Loucy (cell line): ENCODE measurements around the gene GSG1L.

Experiments
- H2AFZ ChIP-seq: fragments of 200-600 bp; sonication (generic); 2 replicates; pipeline ENCODE4 v1.6.0; 2016; ENCODE audit warnings: antibody characterized with exemption, mild to moderate bottlenecking, low read length, moderate library complexity
- H3F3A ChIP-seq: fragments of 200-600 bp; 2 replicates; pipeline ENCODE4 v1.6.0; 2016; ENCODE audit warnings: antibody characterized with exemption, low read depth, mild to moderate bottlenecking
- H3K27me3 ChIP-seq: fragments of 200-600 bp; sonication (generic); 2 replicates; pipeline ENCODE4 v1.6.1; 2014; ENCODE audit warnings: low read length, mild to moderate bottlenecking; ENCODE audit not compliant: insufficient read depth, poor library complexity, severe bottlenecking
- H3K36me3 ChIP-seq: fragments of 200-600 bp; sonication (generic); 2 replicates; pipeline ENCODE4 v1.6.1; 2016; ENCODE audit warnings: low read length; ENCODE audit not compliant: insufficient read depth
- H3K4me1 ChIP-seq: fragments of 200-600 bp; sonication (generic); 2 replicates; pipeline ENCODE4 v1.5.1; 2014; ENCODE audit warnings: low read length, mild to moderate bottlenecking; ENCODE audit not compliant: insufficient read depth, poor library complexity, severe bottlenecking
- H3K4me2 ChIP-seq: fragments of 200-600 bp; sonication (generic); 2 replicates; pipeline ENCODE4 v1.6.0; 2014; ENCODE audit warnings: antibody characterized with exemption, low read length, low read depth, mild to moderate bottlenecking; ENCODE audit not compliant: poor library complexity, severe bottlenecking
- H3K4me3 ChIP-seq: fragments of 200-600 bp; sonication (generic); 2 replicates; pipeline ENCODE4 v1.5.1; 2014; ENCODE audit warnings: low read length, mild to moderate bottlenecking, mixed read lengths; ENCODE audit not compliant: poor library complexity, severe bottlenecking
- H3K79me2 ChIP-seq: fragments of 200-600 bp; sonication (generic); 2 replicates; pipeline ENCODE4 v1.6.1; 2014; ENCODE audit warnings: low read length; ENCODE audit not compliant: insufficient read depth
- H3K9ac ChIP-seq: fragments of 200-600 bp; sonication (generic); 2 replicates; pipeline ENCODE4 v1.6.0; 2014; ENCODE audit warnings: mild to moderate bottlenecking, low read depth, low read length, moderate library complexity; ENCODE audit not compliant: poor library complexity, severe bottlenecking
- H3K9me2 ChIP-seq: fragments of 200-600 bp; sonication (generic); replicated peaks from 2 replicates; pipeline ENCODE4 v1.6.1; 2016; ENCODE audit warnings: low read depth, low read length, mixed read lengths
- H3K9me3 ChIP-seq: fragments of 200-600 bp; sonication (generic); 2 replicates; pipeline ENCODE4 v1.6.1; 2014; ENCODE audit warnings: mild to moderate bottlenecking, antibody characterized with exemption, low read length, low read depth; ENCODE audit not compliant: insufficient read depth
- H4K20me1 ChIP-seq: fragments of 200-600 bp; sonication (generic); 2 replicates; pipeline ENCODE4 v1.6.0; 2014; ENCODE audit warnings: antibody characterized with exemption, low read length, mild to moderate bottlenecking; ENCODE audit not compliant: insufficient read depth, poor library complexity, severe bottlenecking
- EZH2phosphoT487 ChIP-seq: fragments of 200-600 bp; IDR thresholded peaks from 2 replicates; pipeline ENCODE4 v1.6.1; 2018; ENCODE audit warnings: antibody characterized with exemption, mild to moderate bottlenecking, moderate library complexity, borderline replicate concordance
- TF ChIP-seq, protein P1 (sequence below): fragments of 200-600 bp; sonication (generic); conservative IDR thresholded peaks from 2 replicates; pipeline ENCODE4 v1.5.1; 2014; ENCODE audit warnings: mild to moderate bottlenecking, antibody characterized with exemption, low read length

GSG1L gene

DNA sequence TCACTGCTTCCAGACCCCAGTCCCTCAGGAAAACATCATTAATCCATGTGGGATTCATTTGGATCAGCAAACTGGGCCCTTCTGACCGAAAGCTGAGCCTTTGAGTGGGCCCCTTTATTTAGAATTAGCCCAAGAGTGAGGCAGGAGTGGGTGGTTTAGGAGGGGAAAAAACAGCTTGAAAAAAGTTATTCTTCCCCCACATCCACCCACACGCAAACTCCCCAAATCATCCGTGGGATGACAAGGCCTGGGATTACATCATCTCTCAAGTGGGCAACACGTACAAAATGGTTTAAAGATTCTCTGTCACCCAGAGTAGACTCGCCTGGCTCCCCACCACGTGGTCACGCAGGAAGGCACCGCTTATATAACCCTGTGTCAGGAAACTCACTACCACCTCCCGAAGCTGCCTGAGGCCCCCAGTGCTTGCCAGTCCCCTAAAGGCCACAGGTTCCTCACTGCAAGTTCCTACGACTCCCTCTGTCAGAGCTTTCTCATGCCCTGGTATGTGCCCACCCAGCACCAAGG, 27.6 kb downstream of the GSG1L start:
- Histone ChIP-seq H2AFZ (no peak overlapping the region), H3K4me1 (no peaks in the 10 kb centered on the region), H3K36me3 (no peaks in the 10 kb centered on the region), H3K79me2 (no peaks in the 10 kb centered on the region), H3F3A (no peaks in the 10 kb centered on the region), H3K9me3 (no peaks in the 10 kb centered on the region), H3K4me2 (no peak overlapping the region), H3K27me3 (no peaks in the 10 kb centered on the region), H3K4me3 (no peak overlapping the region), H4K20me1 (no peaks in the 10 kb centered on the region), H3K9ac (no peak overlapping the region), H3K9me2 (no peaks in the 10 kb centered on the region)
- TF ChIP-seq, protein P1, sequence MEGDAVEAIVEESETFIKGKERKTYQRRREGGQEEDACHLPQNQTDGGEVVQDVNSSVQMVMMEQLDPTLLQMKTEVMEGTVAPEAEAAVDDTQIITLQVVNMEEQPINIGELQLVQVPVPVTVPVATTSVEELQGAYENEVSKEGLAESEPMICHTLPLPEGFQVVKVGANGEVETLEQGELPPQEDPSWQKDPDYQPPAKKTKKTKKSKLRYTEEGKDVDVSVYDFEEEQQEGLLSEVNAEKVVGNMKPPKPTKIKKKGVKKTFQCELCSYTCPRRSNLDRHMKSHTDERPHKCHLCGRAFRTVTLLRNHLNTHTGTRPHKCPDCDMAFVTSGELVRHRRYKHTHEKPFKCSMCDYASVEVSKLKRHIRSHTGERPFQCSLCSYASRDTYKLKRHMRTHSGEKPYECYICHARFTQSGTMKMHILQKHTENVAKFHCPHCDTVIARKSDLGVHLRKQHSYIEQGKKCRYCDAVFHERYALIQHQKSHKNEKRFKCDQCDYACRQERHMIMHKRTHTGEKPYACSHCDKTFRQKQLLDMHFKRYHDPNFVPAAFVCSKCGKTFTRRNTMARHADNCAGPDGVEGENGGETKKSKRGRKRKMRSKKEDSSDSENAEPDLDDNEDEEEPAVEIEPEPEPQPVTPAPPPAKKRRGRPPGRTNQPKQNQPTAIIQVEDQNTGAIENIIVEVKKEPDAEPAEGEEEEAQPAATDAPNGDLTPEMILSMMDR = no peak
- TF ChIP-seq EZH2phosphoT487 = no peak

DNA sequence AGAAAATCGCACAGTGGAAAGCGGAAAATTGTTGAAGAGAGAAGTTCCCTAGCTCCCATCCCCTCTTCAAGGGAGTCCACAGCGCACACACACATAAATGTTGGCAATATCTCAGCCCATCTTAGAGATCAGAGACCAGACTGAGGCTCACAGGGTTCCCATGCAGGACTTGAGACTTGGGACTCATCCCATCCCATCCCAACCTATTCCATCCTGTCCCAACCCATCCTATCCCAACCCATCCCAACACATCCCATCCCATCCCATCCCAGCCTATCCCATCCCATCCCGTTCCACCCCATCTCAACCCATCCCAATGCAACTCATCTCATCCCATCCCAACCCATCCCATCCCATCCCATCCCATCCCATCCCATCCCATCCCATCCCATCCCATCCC, 29.6 kb downstream of the GSG1L start:
- Histone ChIP-seq H2AFZ (no peak overlapping the region), H3K79me2 (no peaks in the 10 kb centered on the region), H3K36me3 (no peaks in the 10 kb centered on the region), H3K9me3 (no peaks in the 10 kb centered on the region), H3K4me1 (no peaks in the 10 kb centered on the region), H3K9ac (no peak overlapping the region), H3K4me2 (no peak overlapping the region), H3K4me3 (no peak overlapping the region), H3F3A (no peaks in the 10 kb centered on the region), H4K20me1 (no peaks in the 10 kb centered on the region), H3K27me3 (no peaks in the 10 kb centered on the region), H3K9me2 (no peaks in the 10 kb centered on the region)
- TF ChIP-seq, protein P1 = no peak
- TF ChIP-seq EZH2phosphoT487 = no peak

DNA sequence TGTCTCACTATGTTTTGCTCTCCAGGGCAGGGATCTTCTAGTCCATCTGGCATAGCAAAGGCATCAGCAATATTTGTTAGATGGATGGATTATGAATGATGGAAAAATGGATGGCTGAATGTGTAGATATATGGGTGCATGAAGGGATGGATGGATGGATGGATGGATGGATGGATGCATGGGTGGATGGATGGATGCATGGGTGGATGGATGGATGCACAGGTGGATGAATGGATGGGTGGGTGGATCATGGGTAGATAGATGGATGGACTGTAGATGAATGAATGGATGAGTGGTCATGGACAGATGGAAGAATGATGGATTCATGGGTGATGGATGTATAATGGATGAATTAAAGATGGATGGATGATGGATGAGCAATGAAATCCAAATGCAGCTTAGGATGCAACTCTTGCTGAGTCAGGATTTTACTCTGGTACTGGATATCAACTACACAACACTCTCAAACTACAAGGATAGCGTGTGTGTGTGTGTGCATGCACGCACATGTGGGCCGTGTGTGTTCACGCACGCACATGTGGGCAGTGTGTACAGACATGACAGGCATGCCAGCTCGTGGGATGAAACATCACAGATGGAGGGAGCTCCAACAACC, 34.0 kb downstream of the GSG1L start:
- Histone ChIP-seq H3K9me3 (no peaks in the 10 kb centered on the region), H4K20me1 (no peaks in the 10 kb centered on the region), H3K9ac (no peak overlapping the region), H3K9me2 (no peaks in the 10 kb centered on the region), H3K79me2 (no peaks in the 10 kb centered on the region), H3K4me3 (no peak overlapping the region), H3K36me3 (no peaks in the 10 kb centered on the region), H3K4me1 (no peaks in the 10 kb centered on the region), H3F3A (no peaks in the 10 kb centered on the region), H2AFZ (no peak overlapping the region), H3K4me2 (no peak overlapping the region), H3K27me3 (no peaks in the 10 kb centered on the region)
- TF ChIP-seq, protein P1 = no peak
